ENCODE measurements around the gene OR5L2. TPM values are rescaled to one million over a fixed set of nuclear protein-coding genes. Genes with fewer than 3 reads are reported as not detected.
"Not testable (repeated sequence)": the region's sequence is repeated elsewhere in the genome, so short reads cannot be mapped to it uniquely, and the experiment has no call there.

The OR5L2 gene
- not detected for polyA plus RNA-seq (ENCODE audit: insufficient read length in 12 of 12)
- long read RNA-seq, donor 1: 0 reads
- long read RNA-seq, donor 2: 0 reads
- long read RNA-seq, donor 3: 0 reads
- long read RNA-seq, donor 4: 0 reads
- long read RNA-seq, donor 5: 0 reads
- long read RNA-seq, donor 6: 0 reads
- long read RNA-seq, donor 7: 0 reads
- long read RNA-seq, donor 8: 0 reads
- long read RNA-seq, donor 9: 0 reads
- long read RNA-seq, donor 10: 0 reads
- long read RNA-seq, donor 11: 0 reads

DNA sequence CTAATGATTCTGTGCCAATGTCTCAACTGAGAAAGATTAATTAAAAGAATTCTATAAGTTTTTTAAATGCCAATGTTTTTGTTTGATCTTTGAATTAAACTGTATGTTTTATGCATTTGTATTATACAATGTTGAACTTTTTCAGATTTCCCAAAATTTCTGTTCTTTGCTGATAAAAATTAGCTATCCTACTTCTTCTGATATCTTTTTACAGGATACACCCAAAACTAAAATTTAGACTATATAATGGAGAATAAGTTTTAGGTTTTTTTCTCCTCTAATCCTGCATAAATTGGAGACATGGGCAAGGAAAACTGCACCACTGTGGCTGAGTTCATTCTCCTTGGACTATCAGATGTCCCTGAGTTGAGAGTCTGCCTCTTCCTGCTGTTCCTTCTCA is at the start of gene OR5L2:
Gene OR5L2, plus strand, starts transcription at position 301 of the 400 bp plus-strand sequence. Its CDS starts 0 bp downstream, at position 301.
- no peak for DNase-seq

DNA sequence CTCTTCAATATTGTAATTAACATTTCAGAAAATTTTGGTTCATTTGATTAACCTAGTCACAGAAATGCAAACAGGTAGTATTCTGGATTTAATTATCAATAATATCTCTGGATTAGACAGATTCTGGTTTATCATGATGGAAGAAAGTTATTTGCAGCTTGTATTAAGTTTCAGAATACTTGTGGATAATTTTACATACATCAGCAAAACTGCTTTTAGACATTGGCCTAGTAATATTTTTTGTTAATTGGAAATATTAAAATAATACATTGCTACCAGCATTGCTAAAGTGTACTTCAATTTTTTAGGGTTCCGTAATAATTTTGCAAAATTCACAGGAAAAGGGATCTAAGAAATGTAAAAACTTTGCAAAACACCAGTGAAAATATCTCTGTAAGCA is 35.4 kb upstream of the OR5L2 start:
- no peak for DNase-seq

DNA sequence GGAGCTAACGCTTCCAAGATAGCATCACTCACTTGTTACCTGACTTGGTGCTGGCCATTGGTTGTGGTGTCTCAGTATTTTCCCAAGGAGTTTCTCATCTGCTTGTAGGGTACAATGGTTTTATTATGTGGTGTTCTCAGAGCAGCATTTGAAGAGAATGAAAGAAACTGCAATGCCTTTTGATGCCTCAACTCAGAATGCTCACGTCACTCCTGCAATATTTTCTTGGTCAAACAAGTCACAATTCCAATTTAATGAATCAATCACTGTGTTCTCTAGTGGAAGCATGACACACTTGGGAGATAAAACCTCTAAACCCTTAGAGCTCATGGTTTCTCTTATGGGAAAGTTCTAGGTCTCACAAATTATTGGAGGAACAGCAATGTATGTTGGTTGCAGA is 33.7 kb upstream of the OR5L2 start:
- no peak for DNase-seq

DNA sequence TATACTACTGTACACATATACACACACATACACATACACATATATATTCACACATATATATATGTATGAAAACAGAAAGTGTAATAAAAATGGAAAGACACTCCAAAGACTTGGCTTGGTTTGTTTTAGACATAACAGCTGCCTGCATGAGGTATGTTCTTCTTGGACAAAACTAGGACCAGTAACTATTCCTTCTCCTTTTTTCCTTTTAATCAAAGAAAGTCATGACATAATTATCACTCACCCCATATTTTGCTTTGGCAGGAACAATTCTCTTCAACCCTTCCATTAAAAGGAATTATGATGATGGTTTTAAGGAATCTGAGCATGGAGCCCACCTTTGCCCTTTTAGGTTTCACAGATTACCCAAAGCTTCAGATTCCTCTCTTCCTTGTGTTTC is 31.8 kb upstream of the OR5L2 start, which contains the start of gene OR5D14:
Gene OR5D14, plus strand, starts transcription at position 301 of the 400 bp plus-strand sequence. Its CDS starts 0 bp downstream, at position 301.
- no peak for DNase-seq

DNA sequence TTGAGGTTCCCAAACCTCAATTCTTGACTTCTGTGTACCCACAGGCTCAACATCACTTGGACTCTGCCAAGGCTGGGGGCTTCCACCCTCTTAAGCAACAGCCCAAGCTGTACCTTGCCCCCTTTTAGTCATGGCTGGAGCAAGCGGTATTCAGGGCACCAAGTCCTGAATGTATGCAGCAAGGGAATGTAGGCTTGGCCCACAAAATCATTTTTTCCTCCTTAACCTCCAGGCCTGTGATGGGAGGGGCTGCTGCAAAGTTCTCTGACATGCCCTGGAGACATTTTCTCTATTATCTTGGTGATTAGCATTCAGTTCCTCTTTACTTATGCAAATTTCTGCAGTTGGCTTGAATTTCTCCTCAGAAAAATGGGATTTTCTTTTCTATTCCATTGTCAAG is 20.8 kb upstream of the OR5L2 start:
- no peak for DNase-seq

DNA sequence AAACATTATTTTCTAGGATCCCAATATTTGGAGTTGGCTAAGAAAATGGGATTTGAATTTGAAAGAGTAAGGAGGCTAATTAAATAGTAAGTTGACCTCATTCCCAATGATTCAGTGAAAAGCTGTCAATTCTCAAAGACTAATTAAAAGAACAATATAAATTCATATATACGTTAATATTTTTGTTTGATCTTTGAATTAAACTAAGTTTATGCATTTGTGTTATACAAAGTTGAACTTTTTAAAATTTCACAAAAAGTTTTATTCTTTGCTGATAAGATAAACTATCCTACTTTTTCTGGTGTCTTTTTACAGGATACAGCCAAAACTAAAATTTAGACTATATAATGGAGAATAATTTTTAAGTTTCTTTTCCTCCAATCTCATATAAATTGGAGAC is 16.0 kb upstream of the OR5L2 start, which contains the start of gene OR5L1:
Gene OR5L1, plus strand, starts transcription at position 301 of the 400 bp plus-strand sequence. CDS start 100 bp downstream, outside the sequence.
- no peak for DNase-seq

DNA sequence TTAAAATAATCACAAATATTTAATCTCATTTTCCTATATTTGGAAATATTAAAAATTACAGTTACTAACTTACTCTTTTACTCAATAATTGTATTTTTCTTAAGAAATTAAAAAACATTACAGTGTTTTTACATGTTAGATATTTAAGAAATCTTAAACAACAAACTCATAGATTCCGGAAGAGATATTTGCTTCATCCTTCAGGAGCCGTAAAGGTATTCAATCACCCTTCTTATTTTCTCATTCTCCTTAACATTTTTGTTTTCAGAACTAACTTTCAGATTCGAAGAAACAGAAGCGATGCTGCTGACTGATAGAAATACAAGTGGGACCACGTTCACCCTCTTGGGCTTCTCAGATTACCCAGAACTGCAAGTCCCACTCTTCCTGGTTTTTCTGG is 7.7 kb upstream of the OR5L2 start, which contains the start of gene OR5D18:
Gene OR5D18, plus strand, starts transcription at position 301 of the 400 bp plus-strand sequence. Its CDS starts 0 bp downstream, at position 301.
- DNase-seq: no peak

DNA sequence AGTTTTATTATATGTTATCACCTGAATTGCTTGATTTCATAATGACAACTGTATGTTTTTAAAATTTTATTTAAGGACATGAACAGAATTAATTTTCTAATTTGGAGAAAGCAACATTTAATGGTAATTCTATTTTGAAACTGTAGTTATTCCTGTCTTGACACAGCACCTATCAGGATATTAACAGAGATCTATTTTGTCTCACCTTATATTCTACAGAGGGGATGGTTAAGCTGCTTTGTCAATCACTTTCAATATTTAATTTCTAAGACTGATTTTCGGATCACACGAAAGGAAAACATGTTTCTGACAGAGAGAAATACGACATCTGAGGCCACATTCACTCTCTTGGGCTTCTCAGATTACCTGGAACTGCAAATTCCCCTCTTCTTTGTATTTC is 11.4 kb downstream of the OR5L2 start, which contains the start of gene OR5D16:
Gene OR5D16, plus strand, starts transcription at position 301 of the 400 bp plus-strand sequence. Its CDS starts 0 bp downstream, at position 301.
- no peak for DNase-seq

DNA sequence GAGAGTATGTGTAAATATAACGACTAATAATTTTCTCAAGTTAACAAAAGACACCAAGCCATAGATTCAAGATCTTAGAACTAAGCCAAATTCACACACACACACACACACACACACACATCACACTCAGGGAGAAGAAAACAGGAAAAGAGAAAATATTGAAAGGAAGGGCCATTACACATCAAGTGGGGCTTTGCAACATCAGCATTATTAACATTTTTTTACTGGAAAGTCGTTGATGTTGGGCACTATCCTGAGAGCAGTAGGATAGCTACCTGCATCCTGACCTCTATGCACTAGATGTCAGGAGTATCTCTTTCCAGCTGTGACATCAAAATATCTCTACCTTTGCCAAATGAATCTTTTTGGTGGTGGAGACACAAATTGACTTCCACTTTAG is 20.4 kb downstream of the OR5L2 start:
- no peak for DNase-seq

DNA sequence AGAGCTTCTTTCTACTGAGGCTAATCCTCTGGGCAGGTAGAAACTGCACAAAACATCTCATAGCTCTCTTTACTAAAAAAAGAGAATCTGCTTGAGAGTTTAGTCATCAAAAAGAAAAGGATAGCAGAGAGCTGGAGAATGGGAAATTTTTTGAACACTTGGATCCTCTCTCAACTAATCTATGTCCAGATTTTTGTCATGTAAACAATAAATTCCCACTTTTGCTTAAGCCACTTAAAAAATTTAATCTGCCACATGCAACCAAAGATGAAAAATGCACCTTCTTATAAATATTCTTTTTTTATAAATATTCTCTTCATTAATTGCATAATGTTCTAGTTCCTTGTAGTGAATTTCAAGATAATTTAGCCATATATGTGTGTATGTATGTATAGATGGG is 22.0 kb downstream of the OR5L2 start:
- no peak for DNase-seq

DNA sequence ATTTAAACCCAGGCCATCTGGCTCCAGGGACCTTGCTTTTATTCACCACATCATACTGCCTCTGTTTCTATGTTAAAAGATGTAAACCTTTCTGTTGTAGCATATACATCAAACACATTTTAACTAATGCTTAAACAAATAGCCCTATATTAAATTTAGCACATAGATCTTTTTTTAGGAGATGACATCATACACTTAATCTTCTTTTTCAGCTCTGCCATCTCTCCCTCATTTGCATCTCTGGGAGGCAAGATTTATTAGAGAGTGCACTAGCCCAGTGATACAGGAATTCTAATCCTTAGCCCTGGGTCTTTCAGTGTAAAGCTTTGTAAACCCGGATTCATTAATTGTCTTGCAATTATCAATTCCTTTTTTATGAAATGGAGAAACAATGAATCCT is 25.1 kb downstream of the OR5L2 start:
- DNase-seq: no peak

DNA sequence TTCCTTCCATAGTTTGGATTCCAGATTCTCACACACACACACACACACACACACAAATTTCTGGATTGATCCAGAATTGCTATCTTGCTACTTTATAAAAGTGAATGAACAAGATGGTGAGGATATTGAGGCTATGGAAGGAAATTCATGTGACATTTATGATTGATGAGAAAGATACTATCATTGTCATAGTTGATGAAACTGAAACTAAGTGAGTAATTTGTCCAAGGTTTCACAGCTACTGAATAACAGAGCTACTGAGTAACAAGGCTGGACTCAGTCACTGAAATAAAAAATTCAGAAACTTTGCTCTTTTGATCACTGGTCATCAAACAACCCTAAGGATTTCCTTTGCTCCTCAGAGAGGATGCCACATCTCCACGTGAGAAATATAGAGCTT is 27.7 kb downstream of the OR5L2 start:
- DNase-seq: no peak

DNA sequence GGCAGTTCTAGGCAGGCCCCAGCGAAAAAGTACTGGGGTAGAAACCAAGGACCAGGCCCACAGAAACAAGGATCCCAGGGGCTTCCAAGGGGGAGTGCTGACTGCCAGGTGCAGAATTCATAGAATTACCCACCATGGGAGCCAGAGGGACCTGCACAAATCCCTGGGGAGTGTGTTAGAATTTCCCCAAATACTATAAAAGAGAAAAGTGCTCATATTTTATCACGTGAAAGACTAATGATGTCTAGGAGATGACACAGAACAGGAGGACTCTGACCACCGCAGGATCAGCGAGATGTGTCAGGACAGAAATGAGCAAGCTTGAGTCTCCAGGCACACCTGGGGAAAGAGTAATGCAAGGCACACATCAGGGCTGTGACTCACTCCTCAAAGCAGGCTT is 40.3 kb downstream of the OR5L2 start:
- DNase-seq: not testable (repeated sequence)

DNA sequence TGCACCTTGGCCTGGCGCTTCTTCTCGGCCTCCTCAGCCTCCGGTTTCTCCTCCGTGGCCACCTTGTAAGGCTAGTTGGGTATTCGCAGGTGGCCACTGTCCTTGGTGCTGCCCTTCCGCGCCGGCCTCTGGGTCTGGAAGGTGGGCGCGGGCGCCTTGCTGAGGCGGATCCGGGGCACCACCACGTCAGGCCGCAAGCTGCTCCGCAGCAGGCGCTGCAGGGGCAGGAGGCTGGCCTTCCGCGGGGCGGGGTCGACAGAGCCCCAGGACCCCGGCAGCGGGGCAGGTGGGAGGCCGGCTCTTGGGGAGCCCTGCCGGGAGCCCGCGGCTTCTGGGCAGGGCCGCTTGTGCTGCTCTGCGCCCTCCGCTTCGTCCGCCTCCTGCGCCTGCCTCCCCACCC is 45.7 kb downstream of the OR5L2 start:
- DNase-seq: not testable (repeated sequence)

DNA sequence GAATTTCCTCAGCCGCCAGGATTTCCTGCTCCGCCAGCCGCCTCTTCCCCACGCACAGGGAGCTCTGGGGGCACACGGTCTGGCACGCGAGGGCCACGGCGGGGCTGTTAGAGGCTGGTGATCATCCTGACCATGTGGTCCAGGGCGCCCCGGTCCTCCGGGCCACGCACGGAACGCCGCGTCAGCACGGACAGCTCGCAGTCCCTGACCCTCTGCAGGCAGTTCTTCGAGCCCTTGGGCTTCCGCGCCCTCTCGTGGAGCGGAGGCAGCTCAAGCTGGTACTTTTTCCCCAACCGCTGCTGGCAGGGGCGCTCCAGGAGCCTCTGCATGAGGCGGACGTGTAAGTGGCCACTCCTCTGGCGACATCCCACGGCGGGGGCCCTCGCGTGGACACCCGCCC is 46.1 kb downstream of the OR5L2 start:
- not testable (repeated sequence) for DNase-seq

Other genes with a start within 250 kb of the OR5L2 start
- not detected for gene OR4C11, start 219.6 kb upstream of the OR5L2 start, polyA plus RNA-seq (ENCODE audit: insufficient read length in 12 of 12)
- gene OR4P4, start 192.1 kb upstream of the OR5L2 start, polyA plus RNA-seq (ENCODE audit: insufficient read length in 12 of 12): under 1 TPM in 5 of 12 donors, not detected in 7; 0.07 to 0.15 (median 0.09) TPM
- gene OR4S2, start 178.9 kb upstream of the OR5L2 start, polyA plus RNA-seq (ENCODE audit: insufficient read length in 12 of 12): not detected
- gene OR4C6, start 165.0 kb upstream of the OR5L2 start, polyA plus RNA-seq (ENCODE audit: insufficient read length in 12 of 12): not detected
- gene OR5D13, start 53.8 kb upstream of the OR5L2 start, polyA plus RNA-seq (ENCODE audit: insufficient read length in 12 of 12): not detected
- gene OR5D14, start 31.7 kb upstream of the OR5L2 start, polyA plus RNA-seq (ENCODE audit: insufficient read length in 12 of 12): not detected
- not detected for gene OR5L1, start 15.9 kb upstream of the OR5L2 start, polyA plus RNA-seq (ENCODE audit: insufficient read length in 12 of 12)
- gene OR5D18, start 7.6 kb upstream of the OR5L2 start, polyA plus RNA-seq (ENCODE audit: insufficient read length in 12 of 12): not detected
- not detected for gene OR5D16, start 11.5 kb downstream of the OR5L2 start, polyA plus RNA-seq (ENCODE audit: insufficient read length in 12 of 12)
- not detected for gene TRIM51, start 56.1 kb downstream of the OR5L2 start, polyA plus RNA-seq (ENCODE audit: insufficient read length in 12 of 12)
- gene OR5W2, start 87.4 kb downstream of the OR5L2 start, polyA plus RNA-seq (ENCODE audit: insufficient read length in 12 of 12): not detected
- not detected for gene OR5I1, start 109.2 kb downstream of the OR5L2 start, polyA plus RNA-seq (ENCODE audit: insufficient read length in 12 of 12)
- gene OR10AG1, start 142.7 kb downstream of the OR5L2 start, polyA plus RNA-seq (ENCODE audit: insufficient read length in 12 of 12): not detected
- gene OR5F1, start 167.4 kb downstream of the OR5L2 start, polyA plus RNA-seq (ENCODE audit: insufficient read length in 12 of 12): not detected
- under 1 TPM in 5 of 12 donors, not detected in 7; 0.01 to 0.07 (median 0.03) TPM for gene OR5AS1, start 200.4 kb downstream of the OR5L2 start, polyA plus RNA-seq (ENCODE audit: insufficient read length in 12 of 12)

All from muscle of arm (tissue), 14 donors.